NCI-H226 (cell line): ENCODE measurements around the gene MTA1.

ENCODE experiments used
- DNase-seq: peaks from one replicate; pipeline ENCODE4 v3.0.0-alpha.2; 2015

Gene MTA1

DNA sequence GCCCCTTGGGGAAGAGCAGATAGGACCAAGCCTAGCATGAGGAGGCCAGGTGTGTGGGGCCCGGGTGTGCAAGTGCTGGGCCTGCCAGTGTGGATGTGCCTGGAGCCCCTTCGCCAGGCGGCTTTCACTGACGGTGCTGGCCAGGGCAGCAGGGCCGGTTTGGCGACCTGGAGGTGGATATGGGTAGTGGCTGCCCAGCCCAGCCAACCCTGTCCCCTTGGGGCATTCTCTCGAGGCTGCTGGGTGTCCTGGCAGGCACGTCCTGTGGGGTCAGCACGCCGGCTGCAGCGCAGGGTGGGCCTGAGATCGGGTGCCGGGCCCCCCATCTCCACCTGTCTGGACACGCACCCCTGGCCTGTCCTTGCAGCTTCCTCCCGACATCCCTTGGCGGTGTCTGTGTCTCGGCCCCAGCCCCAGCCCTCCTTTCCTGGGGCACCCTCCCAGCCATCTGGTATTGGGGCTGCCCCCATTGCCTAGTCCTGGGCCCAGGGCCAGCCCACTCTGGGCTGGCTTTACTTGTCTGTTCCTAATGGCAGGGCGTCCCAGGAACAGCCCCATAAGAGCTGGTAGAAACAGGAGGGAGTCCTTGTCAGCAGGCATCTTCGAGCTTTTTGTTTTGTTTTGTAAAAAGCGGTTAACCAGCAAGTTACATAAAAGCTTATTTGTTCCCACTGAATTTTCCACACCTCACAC lies 47.8 kb downstream of the MTA1 start:
- DNase-seq, result no peak

DNA sequence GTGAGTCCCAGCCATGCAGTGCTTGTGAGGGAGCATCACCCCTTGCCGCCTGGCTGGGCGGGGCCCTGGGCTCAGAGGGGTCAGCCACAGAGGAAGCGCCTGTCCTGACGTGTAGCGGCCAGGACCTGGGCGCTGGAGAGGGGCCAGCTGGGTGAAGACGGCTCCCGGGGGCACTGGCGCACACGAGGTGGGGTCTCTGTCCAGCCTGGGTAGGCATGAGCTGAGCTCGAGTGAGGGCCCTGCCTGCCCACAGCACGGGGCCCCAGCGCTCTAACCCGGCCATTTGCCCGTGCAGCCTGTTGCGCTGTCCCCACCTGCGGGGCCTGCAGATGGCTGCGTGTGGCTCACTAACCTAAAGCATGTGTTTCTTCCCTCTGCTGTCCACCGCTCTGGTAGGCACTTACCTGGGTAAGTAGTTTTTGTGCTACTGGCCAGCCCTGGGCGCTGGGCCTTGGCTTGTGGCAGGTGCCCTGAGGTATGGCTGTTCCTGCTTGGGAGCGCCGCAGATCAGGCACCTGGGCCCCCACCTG lies 48.4 kb downstream of the MTA1 start:
- no peak for DNase-seq

DNA sequence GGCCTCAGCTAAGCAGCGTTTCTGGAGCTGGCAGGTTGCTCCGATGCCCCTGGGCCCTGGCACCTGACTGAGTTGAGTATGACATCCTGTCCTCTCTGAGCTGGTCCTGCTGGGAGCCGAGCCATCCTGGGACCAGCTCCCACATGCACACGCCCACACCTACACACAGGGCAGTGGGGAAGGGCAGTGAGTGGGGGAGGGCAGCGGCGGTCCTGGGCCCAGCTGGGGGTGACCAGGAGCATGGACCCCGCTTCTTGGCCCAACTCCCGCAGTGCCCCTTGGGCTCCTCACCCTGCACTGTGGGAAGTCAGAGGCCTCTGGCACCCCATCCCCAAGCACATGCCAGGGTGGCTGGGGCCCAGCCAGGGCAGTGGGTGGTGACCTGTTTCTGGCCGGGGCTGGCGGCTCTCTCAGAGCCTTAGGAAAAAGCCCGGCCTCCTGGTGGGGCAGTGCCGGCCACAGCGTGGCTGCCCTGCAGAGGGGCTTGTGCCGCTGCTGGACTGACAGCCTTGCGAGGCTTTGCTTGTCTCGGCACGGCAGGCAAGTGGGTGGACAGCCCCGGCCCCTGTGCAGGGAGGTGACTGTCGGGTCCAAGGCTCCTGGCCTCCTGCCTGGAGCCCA lies 49.1 kb downstream of the MTA1 start:
- DNase-seq, result no peak

DNA sequence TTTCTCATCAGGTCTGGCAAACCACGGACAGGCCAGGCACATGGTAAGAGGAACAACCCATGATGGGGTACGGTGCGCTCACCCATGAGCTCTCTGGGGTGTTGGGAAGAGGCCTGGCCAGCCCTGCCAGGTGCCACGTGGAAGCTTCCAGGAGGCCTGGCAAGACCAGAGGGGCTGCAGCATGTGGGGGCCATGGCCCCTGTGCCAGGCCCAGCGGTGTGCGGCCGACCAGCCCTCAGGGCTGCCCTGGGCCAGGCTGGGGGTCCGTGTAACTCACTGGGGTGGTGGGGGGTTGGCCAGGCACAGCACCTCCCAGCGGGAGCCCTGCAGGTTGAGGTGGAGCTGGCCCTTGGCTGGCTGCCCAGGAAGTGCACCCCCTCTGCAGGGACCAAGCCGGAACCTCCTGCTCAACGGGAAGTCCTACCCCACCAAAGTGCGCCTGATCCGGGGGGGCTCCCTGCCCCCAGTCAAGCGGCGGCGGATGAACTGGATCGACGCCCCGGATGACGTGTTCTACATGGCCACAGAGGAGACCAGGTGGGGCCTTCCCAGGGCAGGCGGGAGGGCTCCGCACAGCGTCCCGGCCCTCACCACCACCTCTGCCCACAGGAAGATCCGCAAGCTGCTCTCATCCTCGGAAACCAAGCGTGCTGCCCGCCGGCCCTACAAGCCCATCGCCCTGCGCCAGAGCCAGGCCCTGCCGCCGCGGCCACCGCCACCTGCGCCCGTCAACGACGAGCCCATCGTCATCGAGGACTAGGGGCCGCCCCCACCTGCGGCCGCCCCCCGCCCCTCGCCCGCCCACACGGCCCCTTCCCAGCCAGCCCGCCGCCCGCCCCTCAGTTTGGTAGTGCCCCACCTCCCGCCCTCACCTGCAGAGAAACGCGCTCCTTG lies 50.1 kb downstream of the MTA1 start:
- no peak for DNase-seq

DNA sequence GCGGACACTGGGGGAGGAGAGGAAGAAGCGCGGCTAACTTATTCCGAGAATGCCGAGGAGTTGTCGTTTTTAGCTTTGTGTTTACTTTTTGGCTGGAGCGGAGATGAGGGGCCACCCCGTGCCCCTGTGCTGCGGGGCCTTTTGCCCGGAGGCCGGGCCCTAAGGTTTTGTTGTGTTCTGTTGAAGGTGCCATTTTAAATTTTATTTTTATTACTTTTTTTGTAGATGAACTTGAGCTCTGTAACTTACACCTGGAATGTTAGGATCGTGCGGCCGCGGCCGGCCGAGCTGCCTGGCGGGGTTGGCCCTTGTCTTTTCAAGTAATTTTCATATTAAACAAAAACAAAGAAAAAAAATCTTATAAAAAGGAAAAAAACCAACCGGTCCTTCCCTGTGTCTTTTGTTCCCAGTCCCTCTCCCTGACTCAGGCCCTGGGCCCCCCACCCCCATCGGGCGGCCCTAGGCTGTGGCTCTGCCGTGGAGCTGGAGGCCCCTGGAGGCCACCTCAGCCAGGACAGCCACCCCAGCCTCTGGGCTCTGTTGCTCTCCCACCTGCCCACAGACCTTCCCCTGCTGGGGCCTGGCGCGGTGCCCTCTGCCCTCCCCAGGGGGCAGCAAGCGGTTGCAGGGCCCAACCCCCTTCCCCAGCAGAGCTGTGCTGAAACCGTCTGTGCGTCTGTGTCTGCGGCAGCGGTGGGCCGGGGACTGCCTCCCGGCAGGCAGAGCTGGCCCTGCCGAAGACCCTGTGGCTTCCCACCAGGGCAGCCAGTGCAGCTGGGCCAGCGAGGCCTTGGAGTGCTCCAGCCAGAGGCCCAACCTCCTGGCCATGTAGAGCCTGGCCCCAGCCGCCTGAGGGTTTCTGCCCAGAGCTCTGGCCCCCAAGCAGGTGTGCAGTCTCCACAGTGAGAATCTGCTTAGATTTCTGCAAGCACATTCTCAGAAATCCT lies 51.0 kb downstream of the MTA1 start:
- no peak for DNase-seq

DNA sequence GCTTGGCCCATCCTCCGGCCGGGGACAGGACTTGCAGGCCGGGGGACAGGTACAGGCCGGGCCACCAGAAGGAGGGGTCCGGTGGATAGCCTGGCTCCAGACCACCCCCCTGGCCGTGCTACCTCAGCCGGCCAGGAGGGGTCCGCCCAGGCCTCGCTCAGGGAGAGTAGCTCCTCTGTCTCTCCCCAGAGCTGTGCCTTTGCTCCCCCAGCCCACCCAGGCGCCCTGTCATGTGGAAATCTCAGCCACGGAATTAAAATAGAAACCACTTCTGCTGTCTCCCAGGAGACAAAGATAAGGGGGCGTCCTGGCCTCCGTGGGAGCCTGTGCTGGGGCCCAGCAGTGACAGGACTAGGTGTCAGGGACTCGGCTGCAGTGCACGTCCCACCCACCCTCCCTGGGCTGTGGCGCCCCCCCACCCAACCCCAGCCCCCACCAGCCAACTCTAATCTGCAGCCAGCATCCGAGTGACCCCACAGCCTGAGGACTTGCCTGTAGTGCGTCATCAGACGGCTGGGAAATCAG lies 51.7 kb downstream of the MTA1 start:
- no peak for DNase-seq

DNA sequence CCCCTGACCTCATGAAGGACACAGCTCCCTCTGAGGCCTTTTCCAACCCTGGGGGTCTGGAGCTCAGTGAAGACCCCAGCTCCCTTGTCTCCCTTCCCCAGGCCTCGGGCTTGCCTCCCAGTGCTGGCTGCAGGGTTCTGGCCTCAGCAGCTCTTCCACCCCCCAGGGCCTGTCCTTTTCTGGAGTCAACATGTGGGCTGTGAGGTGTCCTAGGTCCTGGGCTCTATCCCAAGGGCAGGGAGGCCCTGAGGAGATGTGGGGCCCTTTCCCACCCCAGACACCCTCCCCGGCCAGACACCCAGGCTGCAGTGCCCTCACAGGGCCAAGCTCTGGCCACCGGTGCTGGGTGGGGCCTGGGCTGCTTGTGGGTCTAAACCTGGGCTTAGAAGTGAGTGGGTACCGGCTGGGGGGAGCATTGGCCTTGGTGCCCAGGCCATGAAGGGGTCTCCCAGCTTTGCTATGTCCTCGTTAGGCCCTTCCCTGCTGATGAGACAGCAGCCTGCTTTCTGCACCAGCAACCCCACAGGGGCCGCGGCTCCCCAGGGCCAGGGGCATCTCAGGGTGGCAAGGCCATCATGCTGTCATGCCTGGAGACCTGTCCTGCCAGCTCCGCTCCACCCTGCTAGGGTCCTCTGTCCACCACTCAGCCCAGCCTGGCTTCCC lies 52.3 kb downstream of the MTA1 start:
- no peak for DNase-seq

DNA sequence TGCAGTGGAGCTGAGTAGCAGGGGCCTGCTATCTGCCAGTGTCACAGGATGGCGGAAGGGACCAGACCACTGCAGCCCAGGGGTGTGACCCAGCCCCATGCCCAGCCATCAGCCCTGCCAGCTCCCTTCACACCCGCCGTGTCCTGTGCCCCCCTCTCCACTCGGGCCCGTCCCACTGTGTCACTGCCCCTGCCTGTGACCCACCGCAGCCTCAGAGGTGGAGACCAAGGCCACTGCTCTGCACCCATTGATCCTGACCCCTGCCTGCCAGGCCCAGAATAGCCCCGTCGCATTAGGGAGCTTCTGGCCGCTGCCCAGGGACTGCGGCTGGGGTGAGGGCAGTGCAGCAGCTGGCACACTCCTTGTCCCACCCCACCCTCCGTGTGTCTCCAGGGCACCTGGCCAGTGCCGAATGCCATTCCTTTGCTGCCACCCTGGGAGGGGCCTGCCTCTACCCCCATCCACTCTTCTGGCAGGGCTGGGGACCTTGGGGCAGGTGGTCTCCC lies 52.9 kb downstream of the MTA1 start:
- DNase-seq, result no peak

DNA sequence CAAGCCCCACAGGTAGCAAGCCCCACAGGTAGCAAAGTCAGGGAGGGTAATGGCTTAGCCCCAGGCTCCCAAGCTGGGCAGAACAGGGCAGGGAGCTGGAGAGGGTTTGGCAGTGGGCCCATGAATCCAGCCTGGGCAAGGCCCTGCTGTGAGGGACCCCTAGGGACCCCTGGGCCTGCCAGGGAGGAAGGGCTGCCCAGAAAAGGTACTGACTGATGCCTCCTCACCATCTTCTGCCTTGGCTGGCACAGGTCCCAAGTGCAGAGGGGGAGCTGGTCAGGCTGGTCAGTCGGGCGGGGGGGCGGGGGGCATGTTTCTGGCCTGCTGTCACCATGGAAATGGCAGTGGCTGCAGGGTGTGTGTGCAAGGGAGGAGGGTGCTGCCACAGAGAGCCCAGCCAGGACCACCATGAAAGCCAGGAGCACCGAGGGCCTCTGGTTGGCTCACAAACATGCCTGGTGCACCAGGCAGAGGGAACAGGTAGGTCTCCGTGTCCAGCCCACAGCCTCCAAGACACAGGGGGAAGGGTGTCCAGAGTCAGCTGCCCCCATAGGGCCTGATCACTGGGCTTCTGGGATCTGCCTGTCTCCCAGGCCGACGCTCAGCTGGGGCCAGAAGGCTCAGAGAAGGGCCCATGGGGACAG lies 53.5 kb downstream of the MTA1 start:
- no peak for DNase-seq

DNA sequence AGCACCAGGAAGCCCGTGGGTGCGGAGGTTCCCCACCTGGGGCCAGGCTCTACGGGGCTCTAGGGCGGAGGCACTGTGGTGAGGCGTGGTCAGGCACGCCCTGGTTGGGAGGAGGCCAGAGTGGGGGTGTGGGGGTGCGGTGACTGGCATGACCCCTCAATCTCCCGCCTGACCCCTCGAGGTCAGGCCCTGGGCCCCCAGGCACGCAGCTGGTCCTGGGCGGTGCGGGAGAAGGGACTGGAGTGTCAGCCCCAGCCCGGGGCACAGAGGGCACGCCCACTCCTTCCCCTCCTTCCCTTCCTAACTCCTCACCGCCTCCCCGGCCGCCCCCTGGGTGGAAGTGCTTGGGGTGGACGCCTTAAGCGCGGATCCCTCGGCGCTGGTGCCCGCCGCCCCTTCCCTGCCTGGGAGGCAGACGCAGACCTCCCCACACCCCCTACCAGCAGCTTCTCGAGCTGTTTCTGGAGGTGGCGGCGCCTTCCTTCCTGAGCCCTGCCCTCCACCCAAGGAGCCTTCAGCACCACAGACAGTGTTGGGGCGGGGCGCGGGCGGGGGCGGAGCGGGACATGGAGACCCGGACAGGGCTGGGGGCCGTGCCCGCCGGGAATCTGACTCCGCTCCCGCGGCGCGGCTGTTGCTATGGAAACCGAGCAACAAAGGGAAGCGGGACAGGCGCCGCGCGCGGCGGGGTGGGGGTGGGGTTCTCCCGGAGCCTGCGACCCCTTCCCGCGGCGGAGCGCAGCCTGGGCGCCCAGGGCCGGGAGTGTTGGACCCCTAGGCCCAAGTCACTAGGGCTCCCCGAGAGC lies 54.3 kb downstream of the MTA1 start:
- DNase-seq, result peak; percentile 92

DNA sequence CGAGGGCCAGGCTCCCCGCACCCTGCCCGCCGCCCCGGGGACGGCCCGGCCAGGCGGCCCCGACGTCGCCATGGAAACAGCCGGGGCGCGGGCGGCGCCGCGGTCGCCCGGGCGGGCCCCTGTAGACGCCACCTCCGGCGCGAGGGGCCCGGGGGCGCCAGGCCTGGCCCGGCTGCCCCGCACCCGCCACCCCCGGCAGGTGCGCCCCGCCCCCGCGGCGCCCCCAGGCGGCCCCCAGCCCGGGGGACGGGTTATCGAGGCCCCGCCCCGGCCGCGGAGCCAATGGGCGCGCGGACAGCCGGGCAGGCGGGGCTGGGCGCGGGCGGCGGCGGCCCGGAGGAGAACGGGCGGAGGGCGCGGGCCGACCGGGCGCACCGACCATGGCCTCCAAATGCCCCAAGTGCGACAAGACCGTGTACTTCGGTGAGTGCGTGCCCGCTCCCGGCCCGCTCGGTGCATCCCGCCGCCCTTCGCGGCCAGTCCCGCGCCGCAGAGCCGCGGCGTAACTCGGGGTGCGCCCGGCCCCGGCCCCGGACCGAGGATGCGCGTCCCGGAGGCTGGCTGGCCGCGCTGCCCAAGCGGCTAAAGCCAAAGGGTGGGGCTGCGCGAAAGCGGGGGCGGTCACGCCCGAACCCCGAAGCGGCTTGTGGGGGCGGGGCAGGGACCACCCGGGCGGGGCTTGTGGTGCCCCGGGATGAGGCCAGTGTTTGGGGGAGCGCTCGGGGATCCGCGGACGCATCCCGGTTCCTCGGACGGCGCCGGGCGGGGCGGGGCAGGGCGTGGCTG lies 55.0 kb downstream of the MTA1 start, which contains the start of gene CRIP2:
Gene CRIP2, plus strand, starts transcription at position 339 of the 786 bp plus-strand sequence. Its CDS starts 42 bp downstream, at position 381.
- peak; percentile 52 for DNase-seq

DNA sequence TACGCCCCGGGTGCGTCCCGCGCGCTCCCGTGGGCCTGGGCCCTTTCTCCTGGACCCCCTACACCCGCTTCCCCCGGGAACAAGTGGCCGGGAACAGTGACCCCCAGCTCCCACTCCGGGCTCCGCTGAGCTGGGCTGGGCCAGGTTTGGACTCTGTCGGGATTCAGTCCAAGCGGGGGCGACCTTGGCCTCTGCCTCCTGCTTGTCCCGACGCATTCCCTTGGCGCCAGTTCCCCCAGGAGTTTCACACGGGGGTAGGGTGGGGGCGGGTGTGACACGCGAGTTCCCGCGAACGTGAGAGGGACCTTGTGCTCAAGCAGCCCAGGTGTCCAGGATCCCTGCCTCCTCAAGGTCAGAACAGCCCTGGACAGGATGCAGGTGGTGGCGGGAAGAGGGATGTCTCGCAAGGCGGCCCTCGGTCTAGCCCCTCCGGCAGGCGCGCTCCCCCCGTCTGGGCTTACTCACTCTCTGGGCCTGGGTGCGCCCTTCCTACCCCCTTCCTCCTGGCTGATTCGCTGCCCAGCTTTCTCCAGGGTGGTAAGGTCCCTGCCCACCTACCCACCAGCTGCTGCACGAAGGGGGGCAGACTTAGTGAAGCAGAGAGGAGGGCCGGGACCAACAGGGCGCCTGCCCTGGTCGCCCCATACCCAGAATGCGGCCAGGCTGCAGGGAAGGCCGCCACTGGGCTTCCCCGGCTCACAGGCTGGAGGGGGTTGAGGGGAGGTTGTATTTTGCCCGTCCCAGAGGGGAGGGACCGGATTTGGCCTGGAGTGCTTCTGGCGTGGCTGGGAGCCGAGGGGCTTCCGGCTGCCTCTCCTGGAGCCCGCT lies 55.9 kb downstream of the MTA1 start:
- DNase-seq, result peak; percentile 47

DNA sequence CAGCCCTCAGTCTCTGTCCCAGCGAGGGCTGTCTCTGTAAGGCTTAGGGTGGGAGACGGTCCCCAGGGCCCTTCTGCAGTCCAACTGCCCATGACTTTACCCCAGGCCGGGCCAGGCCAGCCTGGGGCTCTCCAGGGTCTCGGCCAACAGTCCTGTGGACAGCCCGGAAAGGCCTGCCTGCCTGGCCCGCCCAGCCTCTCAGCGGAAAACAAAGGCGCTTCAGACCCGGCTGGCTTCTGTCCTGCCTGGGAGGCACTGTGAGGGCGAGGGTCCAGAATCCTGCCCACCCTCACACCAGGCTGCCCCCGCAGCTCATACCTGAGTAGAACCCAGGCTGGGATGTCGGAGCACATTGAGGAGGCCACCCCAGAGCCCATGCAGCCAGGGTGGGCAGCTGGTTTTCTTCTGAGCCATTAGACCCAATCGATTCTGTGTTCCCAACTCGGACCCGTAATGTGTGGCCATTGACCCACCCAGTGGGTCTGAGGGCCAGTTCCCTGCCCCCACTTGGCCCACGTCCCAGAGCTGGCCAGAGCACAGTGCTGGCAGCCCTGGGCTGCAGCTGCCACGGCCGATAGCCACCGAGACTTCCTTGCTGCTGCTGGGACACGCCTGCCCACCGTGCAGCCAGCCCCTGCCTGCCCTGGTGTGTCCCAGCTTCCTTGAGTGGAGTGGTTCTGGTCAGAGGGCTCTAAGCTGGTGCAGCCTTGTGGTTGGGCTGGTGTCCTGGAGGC lies 56.6 kb downstream of the MTA1 start:
- DNase-seq, result no peak

DNA sequence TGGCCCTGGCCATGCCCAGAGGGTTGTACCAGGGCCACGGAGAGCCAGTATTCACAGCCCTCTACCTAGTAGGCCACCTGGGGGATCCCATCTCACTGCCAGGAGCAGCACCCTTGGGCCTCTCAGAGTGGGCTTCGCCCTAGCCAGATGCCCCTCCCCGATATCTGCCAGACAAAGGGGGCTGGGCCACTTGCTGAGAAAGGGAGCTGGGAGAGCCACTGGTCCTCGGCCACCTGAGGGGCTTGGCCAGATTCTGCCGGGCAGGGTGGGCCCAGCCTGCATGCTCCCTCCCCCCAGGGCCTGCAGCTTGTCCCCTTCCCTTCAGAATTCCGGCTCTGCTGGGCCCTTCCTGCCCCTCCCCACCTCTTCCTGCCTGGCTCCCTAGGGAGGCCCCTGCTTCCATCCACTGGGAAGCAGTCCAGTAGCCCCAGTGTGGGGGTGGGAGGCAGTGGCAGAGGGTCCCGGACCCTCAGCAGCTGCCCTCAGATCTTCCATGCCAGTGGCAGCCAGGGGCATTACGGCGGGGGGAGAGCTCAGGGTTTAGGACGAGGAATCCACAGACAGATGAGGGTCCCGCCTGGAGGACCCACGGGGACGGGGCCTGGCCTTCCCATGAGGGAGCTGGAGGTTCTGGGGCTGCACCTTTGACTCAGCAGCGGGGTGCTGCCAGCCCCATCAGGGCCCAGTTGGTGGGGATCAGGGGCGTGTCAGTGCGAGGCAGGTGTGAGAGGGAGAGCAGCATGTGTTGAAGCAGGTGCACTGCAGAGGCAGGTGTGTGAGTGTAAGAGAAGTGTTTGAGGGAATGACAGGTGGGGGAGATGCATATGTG lies 57.4 kb downstream of the MTA1 start:
- no peak for DNase-seq

DNA sequence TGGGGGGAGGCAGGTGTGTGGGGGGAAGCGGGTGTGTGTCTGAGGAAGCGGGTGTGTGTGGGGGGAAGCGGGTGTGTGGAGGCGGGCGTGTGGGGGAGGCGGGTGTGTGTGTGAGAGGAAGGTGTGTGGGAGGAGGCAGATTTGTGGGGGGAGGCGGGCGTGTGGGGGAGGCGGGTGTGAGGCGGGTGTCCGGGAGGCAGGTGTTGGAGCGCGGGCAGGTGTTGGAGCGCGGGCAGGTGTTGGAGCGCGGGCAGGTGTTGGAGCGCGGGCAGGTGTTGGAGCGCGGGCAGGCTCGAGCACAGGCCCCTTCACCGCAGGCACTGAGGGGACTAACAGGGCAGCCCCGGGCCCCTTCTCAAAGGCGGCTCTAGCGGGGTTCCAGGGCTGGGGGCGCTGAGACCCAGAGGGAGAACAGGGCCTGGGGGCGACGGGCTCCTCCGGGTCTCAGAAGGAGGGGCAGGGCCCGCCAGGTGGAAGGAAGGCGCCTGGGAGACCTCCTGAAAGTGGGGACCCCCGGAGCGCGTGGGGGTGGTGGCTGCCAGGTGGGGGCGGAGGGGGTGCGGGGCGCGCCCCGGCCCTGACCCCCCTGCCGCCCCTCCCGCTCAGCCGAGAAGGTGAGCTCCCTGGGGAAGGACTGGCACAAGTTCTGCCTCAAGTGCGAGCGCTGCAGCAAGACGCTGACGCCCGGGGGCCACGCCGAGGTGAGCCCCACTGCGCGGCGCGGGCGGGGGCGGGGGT lies 58.2 kb downstream of the MTA1 start:
- no peak for DNase-seq
